Activated naive CD8-positive, alpha-beta T cell treated with anti-CD3 and anti-CD28 coated beads, Interleukin-2, amount 10 ng/mL, durations not matched to agents 7 days and 5 days (primary cell): ENCODE measurements around the gene SLC37A1. TPM values are rescaled to one million over a fixed set of nuclear protein-coding genes. Genes with fewer than 3 reads are reported as not detected.

Experiments used
- ATAC-seq: fragments of 150-1000 bp; cut with Tn5 transposase; one replicate; pipeline ENCODE4 v1.10.0; 2021; ENCODE audit warnings: low read depth, moderate library complexity
- POLR2A ChIA-PET: fragments of 350-600 bp; sonication (Branson Sonifier 250); formaldehyde crosslinking; loops from one replicate; lab custom pipeline; 2021; ENCODE audit warnings: antibody characterized with exemption; lab: Charles Lee
- DNase-seq: peaks from one replicate; pipeline ENCODE4 v3.0.0; 2021
- H3K27ac Mint-ChIP-seq: one replicate; pipeline ENCODE4 v1.8.0; 2022; ENCODE audit warnings: mild to moderate bottlenecking, mixed read lengths
- H3K27me3 Mint-ChIP-seq: one replicate; pipeline ENCODE4 v1.8.0; 2022; ENCODE audit warnings: mild to moderate bottlenecking, moderate library complexity, mixed read lengths
- H3K36me3 Mint-ChIP-seq: one replicate; pipeline ENCODE4 v1.8.0; 2021; ENCODE audit warnings: mild to moderate bottlenecking, mixed read lengths
- H3K4me1 Mint-ChIP-seq: one replicate; pipeline ENCODE4 v1.8.0; 2021; ENCODE audit warnings: mixed read lengths
- H3K4me3 Mint-ChIP-seq: one replicate; pipeline ENCODE4 v1.8.0; 2022; ENCODE audit warnings: mild to moderate bottlenecking, moderate library complexity, mixed read lengths
- H3K9me3 Mint-ChIP-seq: one replicate; pipeline ENCODE4 v1.8.0; 2021; ENCODE audit warnings: mixed read lengths
- total RNA-seq, 2 experiments: library from RNA; stranded (reverse); gene quantifications; one replicate each; pipeline ENCODE4 v1.2.3, GENCODE V29; 2021

Gene SLC37A1
- total RNA-seq, 2 experiments from 2014 or later = 24.7 to 25.4 TPM

GRCh38 chr21:42527489-42528158 is 14.0 kb downstream of the SLC37A1 start:
- peaks cover 41% of the 10 kb centered on the region for H3K4me1 Mint-ChIP-seq
- POLR2A ChIA-PET = interaction anchor here (0.8 to 3.2 kb wide), 10 partner anchors 10 to 104 kb away, joined by 3 to 32 read pairs (median 3); partner anchors contain the start of gene SLC37A1

DNA sequence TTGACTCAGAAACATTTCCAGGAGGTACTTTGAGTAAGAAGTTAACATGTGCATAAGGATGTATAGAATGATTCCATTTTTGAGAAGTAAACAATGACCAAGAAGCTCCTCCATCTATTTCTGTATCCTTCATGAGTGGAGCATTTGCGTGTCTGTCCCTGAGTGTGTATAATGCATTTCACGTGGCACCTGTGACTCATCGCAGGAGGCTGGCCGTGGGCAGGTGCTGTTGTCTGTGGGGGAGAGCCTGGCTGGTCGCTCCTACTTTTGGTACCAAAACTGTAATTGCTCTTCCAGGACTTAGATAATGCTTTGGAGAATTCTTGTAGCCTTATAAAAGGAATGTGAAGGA is 16.5 kb downstream of the SLC37A1 start:
- POLR2A ChIA-PET = no interaction called here
- DNase-seq (no peak), ATAC-seq (no peak)
- H3K4me1 Mint-ChIP-seq = peaks cover 37% of the 10 kb centered on the region
- no peak overlapping the region for H3K4me3 Mint-ChIP-seq
- H3K9me3 Mint-ChIP-seq = no peaks in the 10 kb centered on the region
- H3K27ac Mint-ChIP-seq = no peak overlapping the region
- no peaks in the 10 kb centered on the region for H3K27me3 Mint-ChIP-seq
- H3K36me3 Mint-ChIP-seq = peaks cover 20% of the 10 kb centered on the region

More at GRCh38 chr21:42527489-42528158, 14.0 kb downstream of the SLC37A1 start:
- Mint-ChIP-seq H3K27ac (peak overlapping the region; percentile 96), H3K36me3 (peaks cover 23% of the 10 kb centered on the region), H3K9me3 (no peaks in the 10 kb centered on the region), H3K27me3 (no peaks in the 10 kb centered on the region), H3K4me3 (peak overlapping the region; percentile 75)
- peak; percentile 58 for DNase-seq
- ATAC-seq = peak; percentile 87

DNA sequence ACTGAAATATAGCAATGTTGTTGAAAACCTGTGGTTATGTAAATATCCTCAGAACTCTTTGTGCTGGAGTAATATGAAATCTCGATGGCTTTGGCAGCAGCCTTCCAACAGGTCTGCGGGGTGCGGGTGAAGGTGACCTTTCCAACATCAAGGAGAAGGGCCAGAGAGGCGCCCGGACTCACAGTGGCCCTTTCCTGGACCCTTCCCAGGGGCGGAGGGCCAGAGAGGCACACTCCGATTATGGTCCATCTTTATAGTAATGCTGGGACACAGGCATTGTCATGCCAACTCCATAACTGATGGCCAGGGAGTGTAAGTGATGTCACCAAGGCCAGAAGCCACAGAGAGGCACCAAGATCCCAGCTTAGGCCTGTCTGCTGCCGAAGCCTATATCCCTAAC is 18.1 kb downstream of the SLC37A1 start:
- ATAC-seq (no peak), DNase-seq (no peak)
- no peaks in the 10 kb centered on the region for H3K27me3 Mint-ChIP-seq
- no peak overlapping the region for H3K27ac Mint-ChIP-seq
- H3K9me3 Mint-ChIP-seq = no peaks in the 10 kb centered on the region
- no peak overlapping the region for H3K4me3 Mint-ChIP-seq
- H3K4me1 Mint-ChIP-seq = peaks cover 30% of the 10 kb centered on the region
- POLR2A ChIA-PET = interaction anchor here (0.6 kb wide), 1 partner anchor 1807 kb away, joined by 4 read pairs; no protein-coding TSS in a partner anchor
- peaks cover 15% of the 10 kb centered on the region for H3K36me3 Mint-ChIP-seq

GRCh38 chr21:42532466-42533181 is 19.0 kb downstream of the SLC37A1 start:
- ATAC-seq (no peak), DNase-seq (no peak)
- POLR2A ChIA-PET = interaction anchor here (0.6 kb wide), 1 partner anchor 348 kb away, joined by 3 read pairs; no protein-coding TSS in a partner anchor
- Mint-ChIP-seq H3K4me1 (peaks cover 24% of the 10 kb centered on the region), H3K4me3 (no peak overlapping the region), H3K9me3 (no peaks in the 10 kb centered on the region), H3K36me3 (peaks cover 12% of the 10 kb centered on the region), H3K27me3 (no peaks in the 10 kb centered on the region), H3K27ac (no peak overlapping the region)

- Mint-ChIP-seq H3K27ac (no peak overlapping the region), H3K9me3 (no peaks in the 10 kb centered on the region), H3K4me1 (peaks cover 18% of the 10 kb centered on the region), H3K36me3 (peaks cover 12% of the 10 kb centered on the region), H3K27me3 (no peaks in the 10 kb centered on the region), H3K4me3 (no peak overlapping the region)
- POLR2A ChIA-PET = interaction anchor here (0.6 kb wide), 1 partner anchor 347 kb away, joined by 3 read pairs; no protein-coding TSS in a partner anchor
- DNase-seq (no peak), ATAC-seq (no peak)
Measured at GRCh38 chr21:42533306-42533962, 19.8 kb downstream of the SLC37A1 start.

DNA sequence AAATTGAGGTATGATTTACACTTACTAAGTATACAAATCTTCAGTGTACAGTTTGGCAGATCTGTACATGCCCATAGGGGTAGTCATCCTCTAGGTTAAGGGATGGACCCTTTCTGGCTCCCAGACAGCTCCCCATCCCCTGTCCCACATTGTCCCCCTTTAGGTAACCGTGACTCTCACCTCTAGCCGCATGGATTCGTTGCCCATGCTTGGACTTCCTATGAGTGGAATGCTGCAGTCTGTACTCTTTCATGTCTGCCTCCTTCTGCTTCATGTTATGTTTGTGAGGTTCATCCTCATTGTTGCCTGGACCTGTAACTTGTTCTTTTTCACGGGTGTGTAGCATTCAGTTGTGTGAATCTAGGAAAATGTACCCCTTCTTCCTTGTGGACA is 20.3 kb downstream of the SLC37A1 start:
- POLR2A ChIA-PET = no interaction called here
- H3K9me3 Mint-ChIP-seq = no peaks in the 10 kb centered on the region
- peak overlapping the region; percentile 58 for H3K4me3 Mint-ChIP-seq
- H3K27me3 Mint-ChIP-seq = no peaks in the 10 kb centered on the region
- H3K36me3 Mint-ChIP-seq = peaks cover 12% of the 10 kb centered on the region
- H3K4me1 Mint-ChIP-seq = peaks cover 18% of the 10 kb centered on the region
- ATAC-seq = no peak
- peak overlapping the region; percentile 70 for H3K27ac Mint-ChIP-seq
- DNase-seq = no peak

DNA sequence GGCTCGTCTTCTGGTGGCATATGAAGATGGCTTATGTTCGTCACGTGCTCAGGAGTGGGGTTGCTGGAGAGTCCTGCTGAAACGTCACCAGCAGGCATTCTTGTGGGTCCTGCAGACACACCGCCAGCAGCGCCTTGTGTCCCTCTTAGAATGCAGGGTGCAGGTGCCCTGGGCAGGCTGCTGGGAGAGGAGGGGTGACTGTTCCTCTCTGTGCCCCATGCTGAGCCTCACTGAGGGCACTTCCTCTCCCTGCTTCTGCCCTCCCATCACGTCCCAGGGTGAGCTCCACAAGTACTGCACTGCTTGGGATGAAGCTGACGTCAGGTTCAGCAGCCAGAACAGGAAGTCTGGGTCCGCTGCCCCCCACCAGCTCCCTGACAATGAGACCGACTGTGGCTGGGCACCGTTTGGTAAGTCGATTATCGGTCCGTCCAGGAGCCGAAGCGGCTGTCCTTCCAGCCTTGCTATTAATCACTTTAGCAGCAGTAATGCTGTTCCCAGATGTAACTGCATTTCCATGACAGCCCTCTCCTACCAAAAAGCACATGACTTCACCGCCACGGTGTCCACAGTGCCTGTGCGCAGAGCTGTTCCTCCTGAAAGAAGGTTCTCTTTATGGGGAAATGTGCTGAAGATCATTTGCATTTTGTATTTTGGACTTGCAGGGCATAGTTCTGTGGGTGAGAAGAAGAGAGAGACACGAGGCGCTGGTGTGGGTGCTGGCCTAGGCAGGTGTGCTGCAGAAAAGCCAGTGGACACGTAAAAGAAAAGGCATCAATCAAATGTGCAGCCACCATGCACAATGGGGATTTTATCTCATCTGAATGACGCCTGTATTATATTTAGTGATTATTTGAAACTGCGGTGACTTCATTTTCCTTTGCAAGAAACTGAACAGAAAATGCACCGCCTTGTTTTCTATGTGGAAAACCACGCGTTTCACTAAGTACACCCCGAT is 21.0 kb downstream of the SLC37A1 start:
- peak; percentile 34 for ATAC-seq
- Mint-ChIP-seq H3K36me3 (peaks cover 10% of the 10 kb centered on the region), H3K27ac (peak overlapping the region; percentile 70), H3K9me3 (no peaks in the 10 kb centered on the region), H3K4me3 (peak overlapping the region; percentile 58), H3K4me1 (peaks cover 16% of the 10 kb centered on the region), H3K27me3 (no peaks in the 10 kb centered on the region)
- no peak for DNase-seq
- POLR2A ChIA-PET = no interaction called here

GRCh38 chr21:42535602-42536171 is 22.0 kb downstream of the SLC37A1 start:
- ATAC-seq (no peak), DNase-seq (peak; percentile 23)
- no peak overlapping the region for H3K4me3 Mint-ChIP-seq
- H3K27me3 Mint-ChIP-seq = no peaks in the 10 kb centered on the region
- peaks cover 11% of the 10 kb centered on the region for H3K4me1 Mint-ChIP-seq
- H3K36me3 Mint-ChIP-seq = peaks cover 6% of the 10 kb centered on the region
- POLR2A ChIA-PET = interaction anchor here (1.7 to 3.0 kb wide), 2 partner anchors 21 to 69 kb away, joined by 5 to 8 read pairs; partner anchors contain the start of gene SLC37A1
- H3K27ac Mint-ChIP-seq = no peak overlapping the region
- H3K9me3 Mint-ChIP-seq = no peaks in the 10 kb centered on the region

DNA sequence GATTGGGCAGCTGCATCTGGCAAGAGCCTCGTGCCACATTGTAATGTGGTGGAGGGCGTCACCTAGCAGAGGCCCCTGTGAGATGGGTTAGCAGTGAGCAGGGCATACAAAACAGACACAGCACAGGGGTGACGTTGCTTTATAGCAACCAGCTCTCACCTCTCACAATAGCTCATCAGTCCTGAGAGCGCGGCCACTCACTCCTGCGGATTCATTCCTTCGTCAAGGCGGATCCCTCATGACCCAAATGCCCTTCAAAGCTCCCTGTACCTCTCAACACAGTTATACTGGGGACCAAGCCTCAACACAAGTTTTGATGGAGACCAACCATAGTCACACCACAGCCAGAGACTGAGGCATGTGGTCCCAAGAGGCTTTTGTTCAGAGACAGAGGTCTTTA is 22.9 kb downstream of the SLC37A1 start:
- Mint-ChIP-seq H3K4me1 (peaks cover 11% of the 10 kb centered on the region), H3K9me3 (no peaks in the 10 kb centered on the region), H3K36me3 (peaks cover 4% of the 10 kb centered on the region), H3K27ac (no peak overlapping the region), H3K27me3 (no peaks in the 10 kb centered on the region), H3K4me3 (no peak overlapping the region)
- ATAC-seq (no peak), DNase-seq (peak; percentile 5)
- POLR2A ChIA-PET = interaction anchor here (0.5 to 3.0 kb wide), 5 partner anchors 9 to 317 kb away, joined by 3 to 8 read pairs (median 4); partner anchors contain the start of gene SLC37A1

DNA sequence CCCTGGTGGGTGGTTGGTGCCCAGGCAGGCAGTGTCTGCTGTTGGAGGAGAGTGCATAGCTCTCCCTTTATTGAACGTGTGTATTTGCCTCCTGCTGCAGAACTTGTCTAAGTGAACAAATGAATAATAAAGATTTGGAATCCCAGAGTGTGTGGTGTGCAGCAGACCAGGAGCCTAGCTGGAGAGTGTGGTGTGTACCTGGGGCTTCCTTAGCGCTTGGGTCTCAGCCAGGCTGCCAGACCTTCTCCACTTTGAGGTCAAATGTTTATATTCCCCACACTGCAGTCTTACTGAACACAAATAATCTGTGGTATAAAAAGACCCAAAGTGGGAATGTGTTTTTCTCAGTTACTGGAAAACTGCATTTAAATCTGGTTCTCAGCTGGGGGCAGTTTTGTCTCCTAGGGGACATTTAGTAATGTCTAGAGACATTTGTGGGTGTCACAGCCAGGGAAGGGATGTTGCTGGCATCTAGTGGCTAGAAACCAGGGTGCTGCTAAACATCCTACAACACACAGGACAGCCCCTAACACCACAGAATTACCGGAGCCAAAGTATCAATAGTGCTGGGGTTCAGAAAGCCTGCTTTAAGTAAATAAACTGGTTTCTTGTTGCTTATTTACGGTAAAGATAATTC is 23.6 kb downstream of the SLC37A1 start:
- Mint-ChIP-seq H3K36me3 (peaks cover 4% of the 10 kb centered on the region), H3K4me3 (no peak overlapping the region), H3K4me1 (peaks cover 11% of the 10 kb centered on the region), H3K9me3 (no peaks in the 10 kb centered on the region), H3K27me3 (no peaks in the 10 kb centered on the region), H3K27ac (no peak overlapping the region)
- ATAC-seq (peak; percentile 46), DNase-seq (no peak)
- POLR2A ChIA-PET = interaction anchor here (0.6 to 3.0 kb wide), 4 partner anchors 9 to 275 kb away, joined by 3 to 8 read pairs (median 4); partner anchors contain the start of gene SLC37A1

GRCh38 chr21:42538479-42539275 is 25.0 kb downstream of the SLC37A1 start:
- no peak for DNase-seq
- no peaks in the 10 kb centered on the region for H3K9me3 Mint-ChIP-seq
- H3K27ac Mint-ChIP-seq = no peak overlapping the region
- POLR2A ChIA-PET = interaction anchor here (3.0 kb wide), 1 partner anchor 72 kb away, joined by 8 read pairs; no protein-coding TSS in a partner anchor
- no peak for ATAC-seq
- no peaks in the 10 kb centered on the region for H3K27me3 Mint-ChIP-seq
- H3K4me3 Mint-ChIP-seq = no peak overlapping the region
- peaks cover 9% of the 10 kb centered on the region for H3K4me1 Mint-ChIP-seq
- H3K36me3 Mint-ChIP-seq = peaks cover 2% of the 10 kb centered on the region
